GM12878 (cell line): Measurements from ENCODE around the gene RALGAPA2. TPM values are rescaled to one million over a fixed set of nuclear protein-coding genes. Genes with fewer than 3 reads are reported as not detected.

Experiments used
- DPF2 ChIP-seq: fragments of 450-650 bp; IDR thresholded peaks from 2 replicates; pipeline ENCODE4 v1.6.1; 2017; ENCODE audit warnings: mild to moderate bottlenecking
- IKZF2 ChIP-seq, 2 experiments: fragments of 450-650 bp; IDR thresholded peaks; 2 replicates each; pipeline ENCODE4 v1.6.1; 2017; ENCODE audit warnings: mild to moderate bottlenecking in 2 of 2, moderate library complexity in 2 of 2
- NFIC ChIP-seq: IDR thresholded peaks from 2 replicates; pipeline ENCODE4 v1.6.1; 2012; ENCODE audit warnings: low read depth, mild to moderate bottlenecking, inconsistent platforms, low read length, moderate library complexity
- NR2C2 ChIP-seq: IDR thresholded peaks from 2 replicates; pipeline ENCODE4 v1.6.1; 2011; ENCODE audit warnings: borderline replicate concordance, low read depth; ENCODE audit not compliant: control insufficient read depth, insufficient read length
- POU2F2 ChIP-seq: IDR thresholded peaks from 3 replicates; pipeline ENCODE4 v1.6.1; 2011; ENCODE audit warnings: low read depth, mild to moderate bottlenecking, low read length, borderline replicate concordance
- PRDM15 ChIP-seq: fragments of 450-650 bp; formaldehyde crosslinking; IDR thresholded peaks from 2 replicates; pipeline ENCODE4 v1.4.0; 2020; ENCODE audit warnings: mild to moderate bottlenecking, moderate library complexity
- SMAD5 ChIP-seq: IDR thresholded peaks from 2 replicates; pipeline ENCODE4 v1.6.1; 2016; ENCODE audit warnings: antibody characterized with exemption, low read depth
- SP1 ChIP-seq: IDR thresholded peaks from one replicate; pipeline ENCODE4 v1.6.1; 2011; ENCODE audit warnings: low read depth, low read length
- SPI1 ChIP-seq: IDR thresholded peaks from 2 replicates; pipeline ENCODE4 v1.6.1; 2011; ENCODE audit warnings: low read depth, mild to moderate bottlenecking, low read length, moderate library complexity, borderline replicate concordance; ENCODE audit not compliant: insufficient read depth
- USF1 ChIP-seq: IDR thresholded peaks from 2 replicates; pipeline ENCODE4 v1.6.1; 2011; ENCODE audit warnings: borderline replicate concordance, low read depth, mild to moderate bottlenecking, moderate library complexity, mixed read lengths, low read length; ENCODE audit not compliant: insufficient read depth; ENCODE audit errors: extremely low read length
- polyA plus RNA-seq, 11 experiments: library from polyadenylated mRNA; depleted of rRNA in 4 of 11; unstranded in 6 of 11; stranded (reverse) in 5 of 11; fragments of >200 nt; fragmentation: Nextera tagmentation in 4 of 11; fragmentation: Illumina TruSeq in 1 of 11; extraction: Ambion mirVana in 4 of 11; extraction: Trizol in 1 of 11; gene quantifications; 1 replicate in 1 of 11; 2 replicates in 10 of 11; pipeline versions ENCODE4 v1.2.1 to v1.2.3, GENCODE V29; 2011 to 2016; ENCODE audit warnings: inconsistent platforms in 2 of 11, missing spikeins in 2 of 11, low read depth in 1 of 11
- total RNA-seq, 4 experiments: library from RNA; depleted of rRNA in 3 of 4; stranded (reverse); fragments of >200 nt in 3 of 4; fragmentation: Illumina TruSeq in 1 of 4; extraction: Trizol in 1 of 4; gene quantifications; 2 replicates each; pipeline versions ENCODE4 v1.2.1 to v1.2.3, GENCODE V29; 2013 to 2021

The RALGAPA2 gene
- total and polyA plus RNA-seq, 10 of the 15 experiments (the other 5 are each of a cell fraction or from before 2014, with no cell fraction given) = 2.9 to 29.4 (median 19.6) TPM

DNA sequence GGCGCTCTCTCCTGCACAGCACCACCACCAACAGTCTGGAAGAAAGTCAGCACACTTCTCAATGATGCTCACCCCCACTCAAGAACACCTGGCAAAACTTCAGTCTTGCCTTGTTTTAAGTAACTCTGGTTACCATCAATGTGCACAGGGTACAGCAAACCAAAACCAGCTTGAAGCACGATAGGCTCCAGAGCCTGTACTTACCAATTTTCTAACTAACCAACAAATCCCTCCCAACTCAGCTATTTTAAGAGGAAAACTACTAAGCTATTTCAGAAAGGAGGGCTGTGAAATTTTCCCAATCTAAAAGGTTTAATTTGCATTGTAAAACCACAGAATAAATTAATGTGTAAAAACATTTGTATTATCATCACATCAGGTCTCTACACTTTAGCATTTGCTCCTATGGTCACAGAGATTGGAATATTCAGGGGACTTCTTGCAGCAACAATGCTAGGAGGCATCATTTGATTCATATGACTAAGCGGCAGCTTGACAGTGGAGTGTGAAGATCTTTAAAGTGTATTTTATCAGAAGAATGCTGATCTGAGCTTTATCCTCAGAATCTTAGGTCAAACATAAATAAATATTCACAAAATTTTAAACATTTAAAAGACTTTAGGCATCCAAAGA, 82.8 kb downstream of the RALGAPA2 start (continued):
- TF ChIP-seq USF1 (no peak), SP1 (no peak), PRDM15 (CRISPR knock-in tag) (no peak), DPF2 (no peak), NR2C2 (no peak), IKZF2 (IDR thresholded peaks at IDR 0.05) (no peak), NFIC (no peak), SPI1 (no peak), POU2F2 (no peak), SMAD5 (no peak)
